ENCODE data around the gene SH2D3C.
A peak's percentile ranks its signal among the peaks of the same experiment; 100 is the strongest.

The SH2D3C gene

DNA sequence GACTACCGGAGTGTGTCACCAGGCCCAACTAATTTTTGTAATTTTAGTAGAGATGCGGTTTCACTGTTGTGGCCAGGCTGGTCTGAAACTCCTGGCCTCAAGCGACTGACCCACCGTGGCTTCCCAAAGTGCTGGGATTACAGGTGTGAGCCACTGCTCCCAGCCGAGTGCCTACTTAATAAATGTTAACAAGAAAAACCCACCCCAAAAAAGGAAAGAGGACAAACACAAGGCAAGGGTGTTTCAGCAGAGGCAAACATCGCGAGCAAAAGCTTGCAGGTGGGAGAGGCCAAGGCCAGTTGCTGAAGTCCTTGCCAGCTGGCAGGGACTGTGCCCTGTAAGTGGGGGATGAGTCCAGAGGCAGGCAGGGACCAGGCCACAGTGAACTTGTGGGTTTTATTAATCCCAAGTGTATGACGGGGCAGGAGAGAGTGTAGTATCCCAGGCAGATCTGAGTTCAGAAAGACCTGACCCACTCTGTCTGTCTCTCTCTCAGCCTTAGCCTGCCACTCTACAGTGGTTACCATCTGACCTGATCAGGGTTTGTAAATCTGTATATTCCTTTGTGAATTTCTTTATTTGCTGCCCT, 17.9 kb upstream of the SH2D3C start:
- Histone ChIP-seq H4K20me1 (ENCODE audit: insufficient read depth) (no peaks in the 10 kb centered on the region), H3K27ac (peak overlapping the region; percentile 68), H3K36me3 (ENCODE audit: insufficient read depth) (no peaks in the 10 kb centered on the region), H3K4me1 (ENCODE audit: low read depth, poor library complexity, severe bottlenecking) (peaks cover 39% of the 10 kb centered on the region), H3K27me3 (ENCODE audit: insufficient read depth, low read depth) (no peaks in the 10 kb centered on the region), H2AFZ (ENCODE audit: low read depth) (peak overlapping the region; percentile 23; the same call in 1 of the 2 replicates), H3K79me2 (ENCODE audit: insufficient read depth, low read depth) (no peaks in the 10 kb centered on the region), H3K4me3 (IDR thresholded peaks at IDR 0.05; ENCODE audit: insufficient read depth, low read depth, low read length) (no peak overlapping the region), H3K9ac (peak overlapping the region; percentile 22; the same call in 1 of the 2 replicates), H3K4me2 (peak overlapping the region; percentile 71)
- TF ChIP-seq, protein P1, sequence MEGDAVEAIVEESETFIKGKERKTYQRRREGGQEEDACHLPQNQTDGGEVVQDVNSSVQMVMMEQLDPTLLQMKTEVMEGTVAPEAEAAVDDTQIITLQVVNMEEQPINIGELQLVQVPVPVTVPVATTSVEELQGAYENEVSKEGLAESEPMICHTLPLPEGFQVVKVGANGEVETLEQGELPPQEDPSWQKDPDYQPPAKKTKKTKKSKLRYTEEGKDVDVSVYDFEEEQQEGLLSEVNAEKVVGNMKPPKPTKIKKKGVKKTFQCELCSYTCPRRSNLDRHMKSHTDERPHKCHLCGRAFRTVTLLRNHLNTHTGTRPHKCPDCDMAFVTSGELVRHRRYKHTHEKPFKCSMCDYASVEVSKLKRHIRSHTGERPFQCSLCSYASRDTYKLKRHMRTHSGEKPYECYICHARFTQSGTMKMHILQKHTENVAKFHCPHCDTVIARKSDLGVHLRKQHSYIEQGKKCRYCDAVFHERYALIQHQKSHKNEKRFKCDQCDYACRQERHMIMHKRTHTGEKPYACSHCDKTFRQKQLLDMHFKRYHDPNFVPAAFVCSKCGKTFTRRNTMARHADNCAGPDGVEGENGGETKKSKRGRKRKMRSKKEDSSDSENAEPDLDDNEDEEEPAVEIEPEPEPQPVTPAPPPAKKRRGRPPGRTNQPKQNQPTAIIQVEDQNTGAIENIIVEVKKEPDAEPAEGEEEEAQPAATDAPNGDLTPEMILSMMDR (conservative IDR thresholded peaks at IDR 0.05; ENCODE audit: low read depth, low read length): no peak

DNA sequence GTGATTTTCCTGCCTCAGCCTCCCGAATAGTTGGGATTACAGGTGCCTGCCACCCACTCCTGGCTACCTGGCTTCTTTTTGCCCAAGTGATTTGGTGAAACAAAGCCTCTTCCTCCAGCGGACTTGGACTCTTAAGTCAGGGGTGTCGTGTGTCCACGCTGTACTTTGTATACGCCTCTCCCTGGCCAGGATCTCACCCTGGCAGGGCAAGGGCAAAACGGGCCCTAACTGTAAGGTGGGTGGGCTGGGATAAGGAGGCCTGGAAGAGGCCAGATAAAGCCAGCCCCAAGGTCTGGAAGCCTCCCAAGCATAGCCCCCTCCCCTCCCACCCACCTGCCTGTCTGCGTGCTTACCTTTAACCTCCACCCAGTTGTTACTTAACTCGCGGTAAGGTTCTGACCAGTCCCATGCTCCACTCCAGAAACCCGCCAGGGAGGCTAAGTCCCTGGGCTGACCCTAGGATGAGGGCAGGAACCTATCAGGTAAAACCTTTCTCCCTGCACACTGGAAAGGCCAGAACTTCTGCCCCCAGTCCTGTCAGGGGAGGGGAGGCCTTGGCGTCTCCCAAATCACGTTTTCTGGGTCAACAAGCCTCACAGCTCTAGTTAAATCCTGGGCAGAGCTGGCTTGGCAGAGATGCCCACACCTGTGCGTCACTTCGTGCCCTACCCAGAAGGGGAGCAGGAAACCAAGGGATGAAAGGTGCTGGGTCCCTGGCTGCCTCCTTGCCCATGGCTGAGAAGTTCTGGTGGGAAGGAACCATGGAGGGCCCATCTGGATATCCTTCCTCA, 15.7 kb upstream of the SH2D3C start:
- Histone ChIP-seq H3K79me2 (ENCODE audit: insufficient read depth, low read depth) (peaks cover 16% of the 10 kb centered on the region; the same call in 1 of the 2 replicates), H3K27ac (no peak overlapping the region), H3K9ac (no peak overlapping the region), H3K4me2 (no peak overlapping the region), H4K20me1 (ENCODE audit: insufficient read depth) (0 out of 2 replicates have a peak, but pooled peaks cover 6% of the 10 kb centered on the region), H3K36me3 (ENCODE audit: insufficient read depth) (peaks cover 19% of the 10 kb centered on the region; the same call in 1 of the 2 replicates), H3K4me1 (ENCODE audit: low read depth, poor library complexity, severe bottlenecking) (peaks cover 42% of the 10 kb centered on the region), H3K27me3 (ENCODE audit: insufficient read depth, low read depth) (no peaks in the 10 kb centered on the region), H2AFZ (ENCODE audit: low read depth) (no peak overlapping the region), H3K4me3 (IDR thresholded peaks at IDR 0.05; ENCODE audit: insufficient read depth, low read depth, low read length) (no peak overlapping the region)
- TF ChIP-seq, protein P1 (conservative IDR thresholded peaks at IDR 0.05; ENCODE audit: low read depth, low read length): no peak

DNA sequence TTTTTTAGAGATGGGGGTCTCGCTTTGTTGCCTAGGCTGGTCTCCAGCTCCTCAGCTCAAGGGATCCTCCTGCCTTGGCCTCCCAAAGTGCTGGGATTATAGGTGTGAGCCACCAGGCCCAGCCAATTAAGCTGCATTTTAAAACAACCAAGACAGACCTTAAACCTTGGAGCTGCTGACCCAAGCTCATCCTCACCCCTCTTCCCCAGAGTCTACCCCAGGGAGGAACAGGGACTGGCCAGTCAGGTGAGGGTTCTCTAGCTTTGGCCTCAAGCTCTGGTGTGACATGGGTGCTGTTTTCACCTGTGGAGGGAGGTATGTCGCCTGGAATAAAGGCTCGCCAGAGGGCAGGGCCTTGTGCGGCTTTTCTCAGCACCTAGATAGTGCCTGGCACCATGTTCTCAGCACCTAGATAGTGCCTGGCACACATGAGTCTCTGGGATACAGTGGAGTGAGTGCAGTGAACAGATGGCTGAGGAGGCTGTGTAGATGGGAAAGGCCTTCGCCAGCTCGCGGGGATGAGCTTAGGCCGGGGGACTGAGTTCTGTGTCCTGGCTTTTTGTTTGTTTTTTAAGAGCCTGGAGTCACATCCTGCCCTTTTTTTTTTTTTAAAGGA, 14.7 kb upstream of the SH2D3C start:
- no peak overlapping the region for H3K4me2 ChIP-seq
- H3K4me3 ChIP-seq (IDR thresholded peaks at IDR 0.05; ENCODE audit: insufficient read depth, low read depth, low read length): no peak overlapping the region
- H3K27ac ChIP-seq: 0 out of 2 replicates have a peak overlapping the region, but pooled peaks have one; percentile 20
- H3K9ac ChIP-seq: no peak overlapping the region
- H3K36me3 ChIP-seq (ENCODE audit: insufficient read depth): peaks cover 28% of the 10 kb centered on the region; the same call in 1 of the 2 replicates
- no peak overlapping the region for H2AFZ ChIP-seq (ENCODE audit: low read depth)
- H4K20me1 ChIP-seq (ENCODE audit: insufficient read depth): 0 out of 2 replicates have a peak, but pooled peaks cover 6% of the 10 kb centered on the region
- peaks cover 26% of the 10 kb centered on the region for H3K79me2 ChIP-seq (ENCODE audit: insufficient read depth, low read depth)
- TF ChIP-seq, protein P1 (conservative IDR thresholded peaks at IDR 0.05; ENCODE audit: low read depth, low read length): no peak
- H3K4me1 ChIP-seq (ENCODE audit: low read depth, poor library complexity, severe bottlenecking): peaks cover 51% of the 10 kb centered on the region
- H3K27me3 ChIP-seq (ENCODE audit: insufficient read depth, low read depth): no peaks in the 10 kb centered on the region

DNA sequence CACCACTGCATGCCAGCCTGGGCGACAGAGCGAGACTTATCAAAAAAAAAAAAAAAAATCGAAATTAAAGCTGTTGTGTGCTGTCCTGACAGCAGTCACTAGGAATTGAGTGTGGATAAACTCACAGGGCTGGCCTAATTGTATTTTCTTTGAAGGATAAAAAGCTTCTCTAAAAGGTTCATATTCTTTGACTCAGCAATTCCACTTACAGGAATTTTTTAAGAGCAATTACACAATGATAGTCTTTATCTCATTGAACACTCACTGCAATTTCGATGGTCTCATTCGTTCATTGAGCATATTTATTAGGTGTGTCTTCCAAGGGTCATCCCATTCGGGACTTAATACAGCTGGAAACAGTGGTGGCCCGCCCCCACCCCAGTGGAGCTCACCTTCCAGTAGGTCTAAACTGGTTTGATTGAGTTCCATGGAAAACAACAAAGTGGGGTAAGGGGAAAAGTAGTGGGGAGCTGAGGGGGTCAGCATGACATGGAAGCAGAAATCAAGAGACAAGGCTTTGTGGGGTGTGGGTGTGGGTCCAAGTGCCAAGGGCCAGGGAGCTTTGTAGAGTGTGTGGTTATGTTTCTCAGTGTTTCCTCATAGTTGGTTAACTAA, 14.1 kb upstream of the SH2D3C start:
- Histone ChIP-seq H3K9ac (no peak overlapping the region), H3K36me3 (ENCODE audit: insufficient read depth) (peaks cover 34% of the 10 kb centered on the region; the same call in 1 of the 2 replicates), H2AFZ (ENCODE audit: low read depth) (no peak overlapping the region), H4K20me1 (ENCODE audit: insufficient read depth) (peaks cover 7% of the 10 kb centered on the region; the same call in 1 of the 2 replicates), H3K4me1 (ENCODE audit: low read depth, poor library complexity, severe bottlenecking) (peaks cover 53% of the 10 kb centered on the region), H3K27me3 (ENCODE audit: insufficient read depth, low read depth) (no peaks in the 10 kb centered on the region), H3K27ac (no peak overlapping the region), H3K4me2 (no peak overlapping the region), H3K79me2 (ENCODE audit: insufficient read depth, low read depth) (peaks cover 33% of the 10 kb centered on the region), H3K4me3 (IDR thresholded peaks at IDR 0.05; ENCODE audit: insufficient read depth, low read depth, low read length) (no peak overlapping the region)
- TF ChIP-seq, protein P1 (conservative IDR thresholded peaks at IDR 0.05; ENCODE audit: low read depth, low read length): no peak
